GM12878 (cell line): Measurements from ENCODE around the gene IFNGR2. TPM values are rescaled to one million over a fixed set of nuclear protein-coding genes. Genes with fewer than 3 reads are reported as not detected.

Experiments
- ATAC-seq: fragments of 200-7000 bp; cut with Tn5 transposase; 3 replicates; pipeline ENCODE4 v1.9.1; 2020; ENCODE audit warnings: mild to moderate bottlenecking, moderate library complexity
- BruUV-seq: library from RNA; stranded (reverse); fragments of 400-500 nt; replicated peaks from 2 replicates; lab custom pipeline; 2021; lab: Mats Ljungman, UMichigan
- CTCF ChIA-PET: fragments of 300-600 bp; sonication (Branson Sonifier 250); formaldehyde crosslinking; extraction: SDS; loops from one replicate; lab custom pipeline; 2021; ENCODE audit warnings: inconsistent platforms; lab: Yijun Ruan, JAX
- POLR2A ChIA-PET: fragments of 350-600 bp; formaldehyde crosslinking; extraction: SDS; loops from one replicate; lab custom pipeline; 2021; ENCODE audit warnings: inconsistent platforms; lab: Charles Lee
- RAD21 ChIA-PET: fragments of 300-600 bp; sonication (Branson Sonifier 250); formaldehyde crosslinking; loops from one replicate; lab custom pipeline; 2023; ENCODE audit warnings: antibody characterized with exemption; ENCODE audit not compliant: unreplicated experiment; lab: Charles Lee
- SMC1A ChIA-PET: fragments of 300-600 bp; sonication (Branson Sonifier 250); formaldehyde crosslinking; loops from one replicate; lab custom pipeline; 2023; ENCODE audit not compliant: unreplicated experiment, uncharacterized antibody; lab: Charles Lee
- DNase-seq: peaks from one replicate; pipeline ENCODE4 v3.0.0-alpha.2; 2011; ENCODE audit warnings: low read depth, low spot score
- FAIRE-seq: peaks from 3 replicates; lab custom pipeline; 2011; peaks lifted over from hg19 to GRCh38; lab: Jason Lieb, UNC
- H2AFZ ChIP-seq: 2 replicates; pipeline ENCODE4 v1.6.0; 2011; ENCODE audit warnings: low read depth, low read length, control low read depth; ENCODE audit not compliant: control insufficient read depth
- H3K27ac ChIP-seq: 2 replicates; pipeline ENCODE4 v1.5.1; 2011; ENCODE audit warnings: control low read depth; ENCODE audit not compliant: control insufficient read depth, insufficient read depth
- H3K27me3 ChIP-seq, 2 experiments: replicated peaks in 1 of 2; 2 replicates each; pipeline versions ENCODE4 v1.6.0 to v1.6.1; 2011; ENCODE audit warnings: low read length in 1 of 2; ENCODE audit not compliant: control insufficient read depth in 2 of 2, insufficient read depth in 2 of 2
- H3K36me3 ChIP-seq, 2 experiments: 2 replicates each; pipeline ENCODE4 v1.5.1; 2011; ENCODE audit warnings: low read length in 1 of 2; ENCODE audit not compliant: control insufficient read depth in 2 of 2, insufficient read depth in 2 of 2
- H3K4me1 ChIP-seq: 2 replicates; pipeline ENCODE4 v1.6.1; 2011; ENCODE audit warnings: mild to moderate bottlenecking, low read length, moderate library complexity, mixed read lengths; ENCODE audit not compliant: control insufficient read depth, insufficient read depth
- H3K4me2 ChIP-seq: 2 replicates; pipeline ENCODE4 v1.6.0; 2011; ENCODE audit warnings: control low read depth; ENCODE audit not compliant: control insufficient read depth, insufficient read depth
- H3K4me3 ChIP-seq: fragments of 200-600 bp; sonication (generic); 2 replicates; pipeline ENCODE4 v1.5.1; 2016
- H3K79me2 ChIP-seq: 2 replicates; pipeline ENCODE4 v1.6.0; 2011; ENCODE audit warnings: low read length; ENCODE audit not compliant: control insufficient read depth, insufficient read depth
- H3K9ac ChIP-seq: 2 replicates; pipeline ENCODE4 v1.8.0; 2011; ENCODE audit warnings: low read length, control low read depth, mixed read lengths; ENCODE audit not compliant: control insufficient read depth, insufficient read depth
- H3K9me3 ChIP-seq: replicated peaks from 3 replicates; pipeline ENCODE4 v1.5.1; 2011; ENCODE audit warnings: mild to moderate bottlenecking, low read length; ENCODE audit not compliant: control insufficient read depth, insufficient read depth
- H4K20me1 ChIP-seq: 2 replicates; pipeline ENCODE4 v1.6.0; 2011; ENCODE audit not compliant: control insufficient read depth, insufficient read depth
- ATF3 ChIP-seq: IDR thresholded peaks from 2 replicates; pipeline ENCODE4 v1.6.1; 2011; ENCODE audit warnings: low read depth, mild to moderate bottlenecking, low read length, moderate library complexity, borderline replicate concordance; ENCODE audit errors: extremely low read depth
- ATF7 ChIP-seq: fragments of 450-650 bp; IDR thresholded peaks from 2 replicates; pipeline ENCODE4 v1.6.1; 2016; ENCODE audit warnings: low read depth, mild to moderate bottlenecking
- CBFB ChIP-seq: IDR thresholded peaks from 2 replicates; pipeline ENCODE4 v1.6.1; 2016; ENCODE audit warnings: antibody characterized with exemption, low read depth
- CREM ChIP-seq: IDR thresholded peaks from 2 replicates; pipeline ENCODE4 v1.6.1; 2014; ENCODE audit warnings: antibody characterized with exemption, low read depth
- DPF2 ChIP-seq: fragments of 450-650 bp; IDR thresholded peaks from 2 replicates; pipeline ENCODE4 v1.6.1; 2017; ENCODE audit warnings: mild to moderate bottlenecking
- KLF5 ChIP-seq: fragments of 450-650 bp; IDR thresholded peaks from 2 replicates; pipeline ENCODE4 v1.6.1; 2014; ENCODE audit warnings: mild to moderate bottlenecking; ENCODE audit not compliant: partially characterized antibody
- NRF1 ChIP-seq: conservative IDR thresholded peaks from 2 replicates; pipeline ENCODE4 v1.6.1; 2011; ENCODE audit warnings: mild to moderate bottlenecking, low read depth, low read length, improper control_type of control experiment
- PML ChIP-seq: IDR thresholded peaks from 2 replicates; pipeline ENCODE4 v1.6.1; 2012; ENCODE audit warnings: low read length, inconsistent platforms
- POU2F2 ChIP-seq: IDR thresholded peaks from 3 replicates; pipeline ENCODE4 v1.6.1; 2011; ENCODE audit warnings: low read depth, mild to moderate bottlenecking, low read length, borderline replicate concordance
- PRDM15 ChIP-seq: fragments of 450-650 bp; formaldehyde crosslinking; IDR thresholded peaks from 2 replicates; pipeline ENCODE4 v1.4.0; 2020; ENCODE audit warnings: mild to moderate bottlenecking, moderate library complexity
- USF2 ChIP-seq: IDR thresholded peaks from 2 replicates; pipeline ENCODE4 v1.6.1; 2011; ENCODE audit warnings: low read depth, low read length, improper control_type of control experiment, borderline replicate concordance
- ZNF207 ChIP-seq: fragments of 450-650 bp; IDR thresholded peaks from 2 replicates; pipeline ENCODE4 v1.6.1; 2014; ENCODE audit warnings: antibody characterized with exemption, mild to moderate bottlenecking, borderline replicate concordance
- WGBS: methylation state at CpG from one replicate; pipeline ENCODE4 v1.1.6; 2016; ENCODE audit warnings: low lambda C conversion rate; ENCODE audit not compliant: insufficient replicate concordance, insufficient coverage; ENCODE audit errors: missing lambda C conversion rate; 5-methylcytosine and 5-hydroxymethylcytosine counted together
- in situ Hi-C: fragments of 300-500 bp; cut with MboI; formaldehyde crosslinking; loops from 9 replicates; pipeline ENCODE4 v1.14.3; 2018; ENCODE audit warnings: mixed read lengths
- intact Hi-C: fragments of 100-400 bp; cut with micrococcal nuclease; formaldehyde crosslinking; loops from one replicate; pipeline ENCODE4 v1.14.2; 2022; ENCODE audit not compliant: unreplicated experiment
- polyA plus RNA-seq, 11 experiments: library from polyadenylated mRNA; depleted of rRNA in 4 of 11; unstranded in 6 of 11; stranded (reverse) in 5 of 11; fragments of >200 nt; fragmentation: Nextera tagmentation in 4 of 11; fragmentation: Illumina TruSeq in 1 of 11; extraction: Ambion mirVana in 4 of 11; extraction: Trizol in 1 of 11; gene quantifications; 1 replicate in 1 of 11; 2 replicates in 10 of 11; pipeline versions ENCODE4 v1.2.1 to v1.2.3, GENCODE V29; 2011 to 2016; ENCODE audit warnings: inconsistent platforms in 2 of 11, missing spikeins in 2 of 11, low read depth in 1 of 11
- total RNA-seq, 4 experiments: library from RNA; depleted of rRNA in 3 of 4; stranded (reverse); fragments of >200 nt in 3 of 4; fragmentation: Illumina TruSeq in 1 of 4; extraction: Trizol in 1 of 4; gene quantifications; 2 replicates each; pipeline versions ENCODE4 v1.2.1 to v1.2.3, GENCODE V29; 2013 to 2021
- TF ChIP-seq, protein P1 (sequence below): fragments of 450-650 bp; IDR thresholded peaks from 2 replicates; pipeline ENCODE4 v1.6.1; 2017; ENCODE audit warnings: borderline replicate concordance

Gene IFNGR2
- total and polyA plus RNA-seq, 10 of the 15 experiments (the other 5 are each of a cell fraction or from before 2014, with no cell fraction given): 23.6 to 98.8 (median 77.0) TPM

DNA sequence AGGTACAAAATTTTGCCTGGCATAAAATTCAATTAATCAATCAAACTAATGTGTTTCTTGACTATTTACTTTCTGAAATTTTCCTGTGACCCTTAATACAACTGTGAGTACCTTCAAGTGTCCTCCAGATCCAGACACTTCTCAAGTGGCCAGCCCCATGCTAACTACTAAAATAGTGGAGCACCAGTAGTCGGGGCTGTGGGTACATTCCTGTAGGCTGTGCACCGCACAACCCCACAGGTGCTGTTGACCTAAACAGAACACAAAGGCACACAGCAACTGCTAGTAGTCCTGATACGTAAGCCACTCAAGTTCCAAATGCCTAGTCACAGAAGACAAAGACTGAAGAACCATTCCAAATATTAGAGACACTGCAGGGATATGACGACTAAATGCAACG is 40.0 kb downstream of the IFNGR2 start:
- Histone ChIP-seq H3K4me1 (peaks cover 19% of the 10 kb centered on the region), H3K36me3 (no peaks in the 10 kb centered on the region), H2AFZ (no peak overlapping the region), H3K4me2 (no peak overlapping the region), H3K4me3 (no peak overlapping the region), H3K9me3 (no peaks in the 10 kb centered on the region), H3K27me3 (no peaks in the 10 kb centered on the region), H3K9ac (no peak overlapping the region), H3K79me2 (no peaks in the 10 kb centered on the region), H3K27ac (no peak overlapping the region), H4K20me1 (no peaks in the 10 kb centered on the region)
- intact Hi-C loops (loop anchor here (2.0 to 10.0 kb wide), 4 partner anchors 38 to 608 kb away; no protein-coding TSS in a partner anchor), in situ Hi-C loops (loop anchor here (5.0 to 10.0 kb wide), 3 partner anchors 241 to 611 kb away; no protein-coding TSS in a partner anchor)
- no peak for DNase-seq
- ChIA-PET POLR2A (interaction anchor here (1.8 to 4.3 kb wide), 4 partner anchors 11 to 239 kb away, joined by 7 to 27 read pairs (median 13); no protein-coding TSS in a partner anchor), SMC1A (interaction anchor here (0.7 to 9.6 kb wide), 20 partner anchors 9 to 246 kb away, joined by 3 to 133 read pairs (median 8); no protein-coding TSS in a partner anchor), RAD21 (interaction anchor here (1.0 to 8.5 kb wide), 8 partner anchors 8 to 243 kb away, joined by 4 to 148 read pairs (median 14); no protein-coding TSS in a partner anchor), CTCF (interaction anchor here (0.7 to 12.7 kb wide), 8 partner anchors 9 to 243 kb away, joined by 3 to 319 read pairs (median 6); no protein-coding TSS in a partner anchor)
- no peak for TF ChIP-seq KLF5
- no peak for TF ChIP-seq ATF3
- TF ChIP-seq NRF1: no peak
- no peak for TF ChIP-seq USF2
- TF ChIP-seq ZNF207: no peak
- no peak for TF ChIP-seq DPF2
- no peak for TF ChIP-seq POU2F2
- no peak for TF ChIP-seq PML
- no peak for TF ChIP-seq ATF7
- TF ChIP-seq PRDM15 (CRISPR knock-in tag): no peak
- TF ChIP-seq CREM: no peak
- no peak for TF ChIP-seq CBFB
- TF ChIP-seq, protein P1, sequence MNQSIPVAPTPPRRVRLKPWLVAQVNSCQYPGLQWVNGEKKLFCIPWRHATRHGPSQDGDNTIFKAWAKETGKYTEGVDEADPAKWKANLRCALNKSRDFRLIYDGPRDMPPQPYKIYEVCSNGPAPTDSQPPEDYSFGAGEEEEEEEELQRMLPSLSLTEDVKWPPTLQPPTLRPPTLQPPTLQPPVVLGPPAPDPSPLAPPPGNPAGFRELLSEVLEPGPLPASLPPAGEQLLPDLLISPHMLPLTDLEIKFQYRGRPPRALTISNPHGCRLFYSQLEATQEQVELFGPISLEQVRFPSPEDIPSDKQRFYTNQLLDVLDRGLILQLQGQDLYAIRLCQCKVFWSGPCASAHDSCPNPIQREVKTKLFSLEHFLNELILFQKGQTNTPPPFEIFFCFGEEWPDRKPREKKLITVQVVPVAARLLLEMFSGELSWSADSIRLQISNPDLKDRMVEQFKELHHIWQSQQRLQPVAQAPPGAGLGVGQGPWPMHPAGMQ: no peak
- BruUV-seq: no TSS peak
- no peak for ATAC-seq
- no peak for FAIRE-seq
- 99% methylated on average over 5 of the region's 5 CpGs for WGBS
